Measurements from ENCODE around the gene MIA2.
"Not testable (repeated sequence)": the region's sequence is repeated elsewhere in the genome, so short reads cannot be mapped to it uniquely, and the experiment has no call there.

MIA2 gene

DNA sequence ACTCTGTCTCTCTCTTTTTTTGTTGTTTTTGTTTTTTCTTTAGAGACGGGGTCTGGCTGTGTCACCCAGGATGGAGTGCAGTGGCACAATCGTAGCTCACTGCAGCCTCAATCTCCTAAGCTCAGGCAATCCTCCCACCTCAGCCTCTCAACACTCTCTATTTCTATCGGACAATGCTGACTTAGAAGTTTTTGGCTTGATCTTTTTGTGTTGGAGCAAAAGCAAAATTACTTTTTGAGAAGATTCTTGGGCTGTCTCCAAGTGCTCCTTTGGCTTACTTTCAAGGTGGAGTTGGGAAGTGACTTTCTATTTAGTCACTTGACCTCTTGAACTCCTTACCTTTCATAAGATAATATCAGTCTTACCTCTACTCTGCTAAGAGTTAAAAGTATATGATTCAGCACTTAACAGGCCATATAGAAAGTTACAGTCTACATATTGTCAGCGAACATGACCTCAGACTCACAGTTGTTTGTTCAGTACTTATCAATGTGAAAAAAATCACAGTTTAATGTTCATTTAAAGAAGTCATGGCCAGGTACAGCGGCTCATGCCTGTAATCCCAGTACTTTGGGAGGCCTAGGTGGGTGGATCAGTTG is 15.4 kb upstream of the MIA2 start:
- FAIRE-seq (peak; percentile 87), DNase-seq (ENCODE audit: insufficient read length, low spot score) (no peak)
- no peak for TF ChIP-seq POLR2A (IDR thresholded peaks at IDR 0.05; ENCODE audit: low read depth, low read length)

DNA sequence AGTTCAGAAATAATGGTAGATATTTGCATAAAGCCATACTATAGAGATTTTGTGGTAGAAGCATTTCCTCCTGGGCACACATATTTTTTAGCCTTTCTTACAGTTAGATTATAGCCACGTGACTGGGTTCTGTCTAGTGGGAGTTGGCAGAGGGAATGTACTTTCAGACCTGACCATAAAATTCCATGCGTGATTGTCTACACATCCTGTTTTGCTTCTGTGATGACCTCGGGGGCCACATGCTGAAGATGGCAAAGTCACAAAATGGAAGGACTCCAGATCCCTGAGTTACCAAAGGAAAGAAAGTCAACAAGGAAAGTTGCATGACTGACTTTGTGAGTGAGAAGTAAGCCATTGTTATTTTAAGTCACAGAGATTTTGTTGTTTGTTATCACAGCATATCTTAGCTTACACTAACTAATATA is 14.6 kb upstream of the MIA2 start:
- DNase-seq (ENCODE audit: insufficient read length, low spot score) (peak; percentile 24), FAIRE-seq (peak; percentile 65)
- TF ChIP-seq POLR2A (IDR thresholded peaks at IDR 0.05; ENCODE audit: low read depth, low read length): no peak

DNA sequence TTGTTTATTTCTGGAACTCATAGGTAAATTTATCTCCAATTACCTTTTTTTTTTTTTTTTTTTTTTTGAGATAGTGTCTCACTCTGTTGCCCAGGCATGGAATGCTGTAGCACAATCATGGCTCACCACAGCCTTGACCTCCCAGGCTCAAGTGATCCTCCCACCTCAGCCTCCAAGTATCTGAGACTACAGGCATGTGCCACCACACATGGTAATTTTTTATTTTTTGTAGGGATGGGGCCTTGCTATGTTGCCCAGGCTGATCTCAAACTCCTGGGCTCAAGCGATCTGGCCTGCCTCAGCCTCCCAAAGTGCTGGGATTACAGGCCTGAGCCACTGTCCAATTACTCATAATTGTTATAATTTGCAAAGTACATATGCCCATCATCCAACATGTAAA is 13.2 kb upstream of the MIA2 start:
- DNase-seq (ENCODE audit: insufficient read length, low spot score); FAIRE-seq: not testable (repeated sequence)

DNA sequence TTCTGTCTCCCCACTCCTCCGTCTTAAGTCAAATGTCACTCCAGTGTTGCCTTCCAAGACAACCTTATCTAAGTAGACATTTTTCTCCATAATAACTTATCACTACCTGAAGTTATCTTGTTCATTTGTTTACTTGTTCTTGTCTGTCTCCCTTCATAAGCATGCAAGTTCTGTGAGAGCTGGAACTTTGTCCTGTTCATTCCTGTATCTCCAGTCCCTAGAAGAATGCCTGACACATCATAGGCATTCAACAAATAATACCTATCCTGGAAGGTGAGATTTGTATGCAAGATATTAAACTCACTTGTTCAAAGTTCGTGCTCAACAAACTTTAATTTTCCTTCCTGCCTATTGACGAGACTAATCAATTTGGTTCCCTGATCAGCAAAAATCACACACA is 5.7 kb upstream of the MIA2 start:
- no peak for TF ChIP-seq POLR2A (IDR thresholded peaks at IDR 0.05; ENCODE audit: low read depth, low read length)
- DNase-seq (ENCODE audit: insufficient read length, low spot score) (no peak), FAIRE-seq (no peak)

DNA sequence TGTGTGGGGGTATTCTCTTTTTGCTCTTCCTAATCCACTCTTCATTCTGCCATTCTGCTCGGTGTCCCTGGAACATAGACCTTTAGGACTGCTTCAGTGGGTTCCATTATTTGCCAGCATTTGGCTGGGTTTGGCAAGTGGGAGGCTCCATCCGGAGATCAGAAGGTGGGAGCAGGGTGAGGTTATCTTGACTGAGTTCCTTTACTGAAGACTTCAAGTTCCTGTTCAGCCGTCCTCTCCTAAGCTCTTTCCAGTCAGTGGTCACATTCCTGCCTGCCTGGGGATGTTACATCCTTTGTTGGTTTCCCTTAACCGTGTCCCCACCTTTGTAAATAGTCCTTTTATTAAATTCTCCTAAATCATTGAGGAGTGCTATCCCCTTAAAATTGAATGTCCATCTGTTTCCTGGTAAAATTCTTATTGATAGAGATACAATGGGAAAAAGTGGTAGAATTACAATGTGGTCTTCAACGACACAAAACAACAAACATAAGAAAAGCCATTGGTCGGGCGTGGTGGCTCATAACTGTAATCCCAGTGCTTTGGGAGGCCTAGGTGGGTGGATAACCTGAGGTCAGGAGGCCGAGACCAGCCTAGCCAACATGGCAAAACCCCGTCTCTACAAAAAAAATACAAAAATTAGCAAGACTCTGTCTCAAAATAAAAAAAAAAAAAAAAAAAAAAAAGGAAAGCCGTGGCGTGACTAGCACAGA is 5.0 kb upstream of the MIA2 start:
- no peak for FAIRE-seq
- TF ChIP-seq POLR2A (IDR thresholded peaks at IDR 0.05; ENCODE audit: low read depth, low read length): no peak
- no peak for DNase-seq (ENCODE audit: insufficient read length, low spot score)

DNA sequence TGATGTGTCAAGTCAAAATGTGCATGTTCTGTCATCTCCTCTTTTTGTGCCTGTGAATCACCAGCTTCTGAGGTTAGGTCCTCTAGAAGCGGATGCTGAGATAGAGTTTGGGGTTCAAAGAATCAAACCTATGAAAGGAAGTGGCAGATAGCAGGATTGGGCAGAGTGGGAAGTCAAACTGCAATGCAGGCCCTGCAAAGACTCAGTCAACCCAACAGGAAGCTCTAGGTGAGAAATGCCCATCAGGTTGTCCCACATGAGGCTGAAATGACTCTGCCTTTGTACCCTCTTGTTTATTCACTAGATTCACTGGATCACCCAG is 4.5 kb upstream of the MIA2 start:
- DNase-seq (ENCODE audit: insufficient read length, low spot score): no peak
- no peak for FAIRE-seq
- no peak for TF ChIP-seq POLR2A (IDR thresholded peaks at IDR 0.05; ENCODE audit: low read depth, low read length)

DNA sequence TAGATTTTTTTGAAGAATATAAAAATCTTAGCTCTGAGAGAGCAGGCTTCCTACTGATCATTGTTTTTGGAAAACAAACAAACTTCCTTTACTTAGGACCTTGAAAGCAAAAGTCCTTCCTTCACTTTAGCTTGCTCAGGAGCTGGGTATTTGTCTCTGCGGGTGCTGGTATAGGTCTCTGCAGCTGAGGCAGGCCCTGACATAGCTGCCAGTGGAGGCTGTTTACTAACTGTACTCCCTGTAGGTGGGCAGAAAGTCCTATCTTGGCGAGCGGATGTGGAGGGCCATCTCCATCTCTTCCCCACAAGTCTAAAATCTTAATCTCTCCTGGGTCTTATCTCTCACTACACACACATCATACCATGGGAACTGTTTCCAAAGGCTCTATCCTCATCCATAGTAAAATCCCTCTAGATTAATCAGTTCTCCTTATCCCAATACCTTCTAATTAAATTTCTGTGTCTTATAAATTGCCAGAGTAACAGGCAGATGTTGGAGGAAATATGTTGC is 4.1 kb upstream of the MIA2 start:
- DNase-seq (ENCODE audit: insufficient read length, low spot score): no peak
- FAIRE-seq: no peak

DNA sequence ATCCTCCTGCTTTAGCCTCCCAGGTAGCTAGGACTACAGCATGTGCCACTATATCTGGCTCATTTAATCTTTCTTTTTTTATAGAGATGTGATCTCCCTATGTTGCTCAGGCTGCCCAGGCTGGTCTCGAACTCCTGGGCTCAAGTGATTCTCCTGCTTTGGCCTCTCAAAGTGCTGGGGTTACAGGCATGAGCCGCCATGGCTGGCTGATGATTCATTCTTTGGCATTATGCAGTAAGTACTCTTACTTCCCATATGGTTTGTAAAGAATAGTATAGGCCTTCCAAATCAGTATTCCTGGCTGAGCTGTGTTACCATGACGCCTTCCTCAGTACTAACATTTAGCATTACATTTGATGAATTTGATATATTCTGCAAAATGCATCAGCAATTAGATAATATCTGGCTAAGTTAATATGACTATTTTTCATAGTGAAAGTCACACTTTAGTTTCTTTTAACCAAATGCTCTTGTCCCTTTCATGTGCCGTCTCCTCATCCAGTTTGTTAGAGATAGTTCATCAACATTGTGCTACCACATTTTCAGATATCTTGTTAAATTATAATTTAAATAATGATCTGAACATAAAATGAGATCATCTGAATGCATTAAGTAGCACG is 3.2 kb upstream of the MIA2 start:
- DNase-seq (ENCODE audit: insufficient read length, low spot score) (no peak), FAIRE-seq (no peak)
- no peak for TF ChIP-seq POLR2A (IDR thresholded peaks at IDR 0.05; ENCODE audit: low read depth, low read length)

More for the DNA sequence above, 4.1 kb upstream of the MIA2 start:
- no peak for TF ChIP-seq POLR2A (IDR thresholded peaks at IDR 0.05; ENCODE audit: low read depth, low read length)

DNA sequence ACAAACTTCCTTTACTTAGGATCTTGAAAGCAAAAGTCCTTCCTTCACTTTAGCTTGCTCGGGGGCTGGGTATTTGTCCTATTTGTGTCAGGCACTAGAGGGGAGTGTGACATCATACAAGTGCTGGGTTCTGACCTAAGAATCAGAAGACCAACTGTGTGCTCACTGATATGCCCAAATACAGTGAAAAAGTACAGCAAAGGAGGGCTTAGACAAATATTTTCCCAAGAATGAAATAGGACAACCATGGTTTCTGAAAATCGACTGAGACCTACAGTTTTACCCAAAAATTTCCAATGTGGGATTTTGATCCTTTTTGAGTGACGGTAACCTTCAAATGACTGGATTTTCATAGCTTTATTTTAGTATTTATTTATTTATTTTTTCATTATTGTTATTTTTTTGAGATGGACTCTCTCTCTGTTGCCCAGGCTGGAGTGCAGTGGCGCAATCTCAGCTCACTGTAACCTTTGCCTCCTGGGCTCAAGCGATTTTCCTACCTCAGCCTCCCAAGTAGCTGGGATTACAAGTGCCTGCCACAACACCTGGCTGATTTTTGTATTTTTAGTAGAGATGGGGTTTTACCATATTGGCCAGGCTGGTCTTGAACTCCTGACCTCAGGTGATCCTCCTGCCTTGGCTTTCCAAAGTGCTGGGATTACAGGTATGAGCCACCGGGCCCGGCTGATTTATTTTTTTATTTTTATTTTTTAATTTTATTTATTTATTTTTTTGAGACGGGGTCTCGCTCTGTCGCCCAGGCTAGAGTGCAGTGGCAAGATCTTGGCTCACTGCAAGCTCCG is 1.8 kb upstream of the MIA2 start:
- DNase-seq (ENCODE audit: insufficient read length, low spot score); FAIRE-seq: not testable (repeated sequence)

DNA sequence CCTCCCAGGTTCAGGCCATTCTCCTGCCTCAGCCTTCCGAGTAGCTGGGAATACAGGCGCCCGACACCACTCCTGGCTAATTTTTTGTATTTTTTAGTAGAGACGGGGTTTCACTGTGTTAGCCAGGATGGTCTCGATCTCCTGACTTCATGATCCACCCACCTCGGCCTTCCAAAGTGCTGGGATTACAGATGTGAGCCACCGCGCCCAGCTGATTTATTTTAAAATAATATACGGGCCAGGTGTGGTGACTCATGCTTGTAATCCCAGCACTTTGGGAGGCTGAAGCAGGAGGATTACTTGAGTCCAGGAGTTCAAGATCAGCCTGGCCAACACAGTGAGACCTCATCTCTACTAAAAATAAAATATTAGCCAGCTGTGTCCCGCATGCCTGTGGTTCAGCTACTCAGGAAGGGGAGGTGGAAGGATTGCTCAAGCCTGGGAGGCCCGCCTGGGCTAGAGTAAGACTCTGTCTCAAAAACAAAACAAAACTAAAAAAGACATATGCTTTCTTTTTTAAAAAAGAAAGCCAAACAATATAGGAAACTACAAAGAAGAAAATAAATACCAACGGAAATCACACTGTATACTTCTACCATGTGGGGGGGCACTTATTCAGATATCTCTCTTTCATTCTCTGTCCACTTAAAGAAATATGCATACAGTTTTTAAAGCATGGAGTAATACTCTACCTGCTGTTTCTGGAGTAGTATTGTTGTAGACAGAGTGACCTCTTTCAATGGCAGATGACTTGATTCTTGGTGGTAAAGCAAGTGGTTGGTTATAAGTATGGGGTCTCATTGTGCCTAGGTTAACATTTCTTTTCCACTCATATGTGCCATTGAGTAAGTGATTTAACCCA is 930 bp upstream of the MIA2 start:
- no peak for DNase-seq (ENCODE audit: insufficient read length, low spot score)
- no peak for TF ChIP-seq POLR2A (IDR thresholded peaks at IDR 0.05; ENCODE audit: low read depth, low read length)

DNA sequence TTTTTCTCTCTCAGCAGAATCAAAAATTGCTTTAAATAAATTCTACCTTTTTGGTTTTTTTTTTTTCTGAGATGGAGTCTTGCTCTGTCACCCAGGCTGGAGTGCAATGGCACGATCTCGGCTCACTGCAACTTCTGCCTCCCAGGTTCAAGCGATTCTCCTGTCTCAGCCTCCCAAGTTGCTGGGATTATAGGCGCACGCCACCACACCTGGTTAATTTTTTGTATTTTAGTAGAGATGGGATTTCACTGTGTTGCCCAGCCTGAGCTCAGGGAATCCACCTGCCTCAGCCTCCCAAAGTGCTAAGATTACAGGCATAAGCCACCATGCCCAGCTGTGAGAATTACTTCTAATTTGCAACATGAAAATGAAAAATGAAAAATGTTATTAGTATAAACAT is 1.3 kb downstream of the MIA2 start:
- not testable (repeated sequence) for DNase-seq (ENCODE audit: insufficient read length, low spot score); FAIRE-seq

More for the DNA sequence above, 930 bp upstream of the MIA2 start:
- FAIRE-seq: no peak

DNA sequence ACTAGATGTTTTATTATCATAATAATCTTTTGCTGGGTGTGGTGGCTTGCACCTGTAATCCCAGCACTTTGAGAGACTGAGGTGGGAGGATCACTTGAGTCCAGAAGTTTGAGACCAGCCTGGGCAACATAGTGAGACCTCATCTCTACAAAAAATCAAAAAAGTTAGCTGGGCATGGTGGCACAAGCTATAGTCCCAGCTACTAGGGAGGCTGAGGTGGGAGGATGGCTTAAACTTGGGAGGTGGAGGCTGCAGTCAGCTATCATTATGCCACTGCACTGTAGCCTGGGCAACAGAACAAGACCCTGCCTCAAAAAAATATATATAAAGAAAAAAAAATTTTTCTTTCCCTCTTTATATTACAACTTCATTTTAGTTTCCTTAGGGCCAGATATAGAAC is 1.8 kb downstream of the MIA2 start:
- DNase-seq (ENCODE audit: insufficient read length, low spot score); FAIRE-seq: not testable (repeated sequence)

DNA sequence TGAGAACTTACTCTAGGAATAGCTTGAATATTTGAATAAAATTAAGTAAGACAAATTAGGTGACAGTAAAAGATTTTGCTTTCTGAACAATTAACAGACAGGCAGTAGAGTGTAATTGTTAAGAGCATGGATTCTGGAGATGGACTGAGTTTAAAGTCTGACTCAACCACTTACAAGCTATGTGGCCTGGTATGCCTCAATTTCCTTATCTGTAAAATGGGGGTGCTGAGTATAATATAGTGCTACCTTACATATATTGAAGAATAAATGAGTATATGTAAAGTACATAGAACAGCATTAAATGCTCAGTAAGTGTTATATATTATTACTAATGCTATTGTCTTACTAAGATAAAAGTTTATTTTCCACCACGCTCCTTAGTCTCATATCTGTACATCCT is 7.1 kb downstream of the MIA2 start:
- DNase-seq (ENCODE audit: insufficient read length, low spot score) (no peak), FAIRE-seq (no peak)
- TF ChIP-seq POLR2A (IDR thresholded peaks at IDR 0.05; ENCODE audit: low read depth, low read length): no peak
